ENCODE measurements around the gene WDR11.
A peak's percentile ranks its signal among the peaks of the same experiment; 100 is the strongest.

Gene WDR11

GRCh38 chr10:120944586-120945125, 93.5 kb downstream of the WDR11 start:
- DNase-seq (ENCODE audit: low read depth) = no peak

- no peak for DNase-seq (ENCODE audit: low read depth)
Observed at GRCh38 chr10:120945182-120945581, 94.0 kb downstream of the WDR11 start.

DNA sequence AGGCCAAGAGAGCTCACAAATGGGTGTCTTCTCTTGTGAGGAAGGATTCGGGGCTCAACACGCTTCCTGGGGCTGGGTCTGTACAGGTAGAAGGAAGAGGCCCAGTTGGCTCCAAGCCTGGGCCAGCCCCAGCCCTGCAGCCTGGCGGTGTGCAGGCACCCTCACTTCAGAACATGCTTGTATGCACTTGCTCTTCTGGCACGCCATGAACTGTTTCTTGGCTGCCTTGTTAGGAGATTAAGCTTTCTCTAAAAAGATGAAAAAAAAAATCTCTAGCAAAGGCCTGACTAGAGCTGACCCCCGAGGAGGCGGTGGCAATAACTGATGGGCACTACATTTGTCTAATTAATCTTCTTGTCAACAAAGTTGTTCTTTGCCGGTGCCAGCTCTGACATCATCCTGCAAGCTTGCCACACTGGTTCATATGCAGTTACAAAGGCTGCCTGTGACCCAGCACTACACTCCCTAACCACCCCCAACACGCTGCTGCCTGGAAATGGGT, 94.7 kb downstream of the WDR11 start:
- no peak for DNase-seq (ENCODE audit: low read depth)

- no peak for DNase-seq (ENCODE audit: low read depth)
Observed at GRCh38 chr10:120946497-120946896, 95.3 kb downstream of the WDR11 start.

DNA sequence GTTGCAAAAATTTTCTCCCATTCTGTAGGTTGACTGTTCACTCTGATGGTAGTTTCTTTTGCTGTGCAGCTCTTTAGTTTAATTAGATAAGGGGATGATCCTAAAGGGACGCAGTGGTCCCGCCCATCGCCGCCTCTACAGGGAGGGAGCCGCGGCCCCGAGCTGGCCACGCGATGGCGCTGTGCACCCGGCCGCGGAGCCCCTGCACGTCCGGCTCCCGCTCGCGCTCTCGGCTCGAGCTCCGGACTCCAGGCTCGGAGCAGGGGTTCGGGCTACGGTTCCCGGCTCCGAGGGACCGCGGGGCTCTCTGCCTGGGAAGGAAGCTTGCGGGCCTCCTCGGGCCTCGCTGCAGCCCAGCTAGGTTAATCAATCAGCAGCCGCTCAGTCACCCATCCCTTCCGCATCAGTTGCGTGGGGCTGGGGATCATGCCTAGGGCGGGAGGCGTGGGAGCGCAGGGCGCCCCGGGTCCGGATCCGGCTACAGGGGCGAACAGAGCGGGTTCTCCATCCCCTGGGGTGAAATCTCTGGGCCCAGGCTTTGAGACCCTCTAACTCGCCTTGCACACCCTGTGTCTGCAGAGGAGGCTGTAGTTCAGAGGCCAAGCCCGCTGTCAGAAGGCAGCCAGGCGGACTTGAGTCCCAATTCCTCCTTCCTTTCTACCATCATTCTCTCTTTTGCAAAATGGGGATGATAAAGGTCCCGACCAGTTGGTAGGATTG, 97.9 kb downstream of the WDR11 start:
- DNase-seq (ENCODE audit: low read depth) = peak; percentile 29

GRCh38 chr10:120949609-120950031, 98.5 kb downstream of the WDR11 start:
- DNase-seq (ENCODE audit: low read depth) = no peak

DNA sequence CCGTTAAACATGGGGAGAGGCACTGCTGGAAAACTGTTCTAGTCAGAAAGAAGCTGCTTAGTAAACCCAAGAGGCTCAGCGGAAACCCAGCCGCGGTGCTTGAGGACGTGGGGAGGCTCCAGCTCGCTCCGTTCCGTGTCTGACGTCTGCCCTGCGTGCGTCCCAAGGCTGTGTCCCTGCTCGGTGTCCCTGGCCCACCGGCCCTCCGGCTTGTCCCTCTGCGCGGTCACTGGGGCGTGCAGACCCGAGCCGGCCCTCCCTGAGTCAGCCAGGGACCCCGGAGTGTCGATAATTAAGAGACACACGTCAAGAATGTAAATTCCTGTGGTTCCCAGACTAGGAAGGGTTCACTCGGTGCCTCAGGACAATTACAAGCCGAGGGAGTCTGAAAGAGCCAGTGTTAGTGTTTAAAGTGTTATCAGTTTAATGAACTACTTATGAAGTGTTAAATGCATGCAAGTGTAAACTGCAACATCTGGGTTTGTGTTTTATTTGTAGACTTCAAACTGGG, 98.9 kb downstream of the WDR11 start:
- no peak for DNase-seq (ENCODE audit: low read depth)

DNA sequence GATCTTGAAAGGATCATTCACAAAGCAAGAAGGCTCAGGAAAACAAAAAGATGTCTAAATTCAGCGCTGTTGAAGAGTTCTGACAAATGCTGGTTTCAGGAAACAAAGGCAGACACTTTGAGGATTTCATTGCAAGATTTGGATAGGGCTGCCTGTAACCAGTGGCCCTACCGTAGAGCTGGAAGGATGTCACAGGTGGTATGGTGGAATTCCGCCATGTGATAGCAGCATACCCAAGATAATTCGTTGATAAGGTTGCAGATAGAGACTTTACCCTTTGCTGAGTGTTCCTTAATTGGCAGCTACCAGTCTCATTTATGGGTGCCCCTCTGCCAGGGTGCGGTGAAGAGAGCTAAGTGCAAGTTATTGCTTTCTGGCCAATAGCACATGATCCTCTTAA, 100.1 kb downstream of the WDR11 start:
- no peak for DNase-seq (ENCODE audit: low read depth)

DNA sequence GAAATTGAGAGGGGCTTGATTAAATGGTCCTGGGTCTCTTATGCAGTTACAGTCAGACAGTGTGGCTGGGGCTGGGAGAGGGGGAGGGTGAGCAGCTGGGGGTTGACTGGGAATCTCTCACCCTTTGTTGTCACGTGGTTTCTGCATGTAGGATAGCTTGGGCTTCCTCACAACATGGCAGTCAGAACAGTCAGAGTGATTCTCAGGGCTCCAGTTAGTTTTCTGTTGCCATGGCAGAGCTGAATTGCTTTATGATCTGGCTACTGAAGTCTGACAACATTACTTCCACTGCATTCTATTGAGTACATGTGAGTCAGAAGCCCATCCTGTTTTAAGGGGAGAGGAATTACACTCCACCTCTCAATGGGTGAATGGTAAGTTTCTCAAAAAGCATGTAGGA, 102.7 kb downstream of the WDR11 start:
- DNase-seq (ENCODE audit: low read depth) = no peak
